HFF-Myc (cell line): Measurements from ENCODE around the gene PRKN.

Experiments used
- DNase-seq: peaks from one replicate; pipeline ENCODE4 v3.0.0-alpha.2; 2011; ENCODE audit warnings: low read depth; ENCODE audit errors: extremely low read depth
- H3K4me3 ChIP-seq: replicated peaks from 2 replicates; pipeline ENCODE4 v1.5.1; 2011; ENCODE audit warnings: low read depth, mild to moderate bottlenecking, control low read depth, low read length
- CTCF ChIP-seq: IDR thresholded peaks from 2 replicates; pipeline ENCODE4 v1.5.1; 2012; ENCODE audit warnings: mild to moderate bottlenecking, low read depth, low read length, control low read depth; ENCODE audit errors: missing control alignments

The PRKN gene

GRCh38 chr6:161408041-161408440 is 1319.5 kb downstream of the PRKN start:
- no peak for DNase-seq
- no peak for TF ChIP-seq CTCF
- no peak overlapping the region for H3K4me3 ChIP-seq

GRCh38 chr6:161407581-161407980 is 1320.0 kb downstream of the PRKN start:
- TF ChIP-seq CTCF = no peak
- no peak overlapping the region for H3K4me3 ChIP-seq
- DNase-seq = no peak

GRCh38 chr6:161407115-161407514 is 1320.5 kb downstream of the PRKN start:
- no peak for DNase-seq
- no peak overlapping the region for H3K4me3 ChIP-seq
- no peak for TF ChIP-seq CTCF

- H3K4me3 ChIP-seq = no peak overlapping the region
- TF ChIP-seq CTCF = no peak
- no peak for DNase-seq
These were observed 1320.9 kb downstream of the PRKN start for GRCh38 chr6:161406646-161407045.

GRCh38 chr6:161405418-161405817 is 1322.1 kb downstream of the PRKN start:
- no peak for TF ChIP-seq CTCF
- no peak overlapping the region for H3K4me3 ChIP-seq
- DNase-seq = no peak

- no peak for DNase-seq
- H3K4me3 ChIP-seq = no peak overlapping the region
- TF ChIP-seq CTCF = no peak
These were observed 1323.8 kb downstream of the PRKN start for GRCh38 chr6:161403717-161404116.

- no peak for DNase-seq
- TF ChIP-seq CTCF = no peak
- H3K4me3 ChIP-seq = no peak overlapping the region
These were observed 1325.8 kb downstream of the PRKN start for GRCh38 chr6:161401587-161402309.
